ENCODE data around the gene HMGCL. TPM values are rescaled to one million over a fixed set of nuclear protein-coding genes. Genes with fewer than 3 reads are reported as not detected.
"Not testable (repeated sequence)": the region's sequence is repeated elsewhere in the genome, so short reads cannot be mapped to it uniquely, and the experiment has no call there.

The HMGCL gene
- polyA plus RNA-seq, 1 experiment, result 39.5 TPM

- ChIA-PET POLR2A (interaction anchor here (0.5 to 0.7 kb wide), 2 partner anchors 11 to 14 kb away, joined by 3 to 6 read pairs; no protein-coding TSS in a partner anchor), CTCF (no interaction called here)
These were observed 2.5 kb upstream of the HMGCL start for GRCh38 chr1:23827717-23828116.

GRCh38 chr1:23826590-23826989 lies 1.4 kb upstream of the HMGCL start:
- H3K27ac ChIP-seq (ENCODE audit: low read depth, low read length); H3K27me3 ChIP-seq (ENCODE audit: control insufficient read depth, insufficient read depth, low read length); DNase-seq (ENCODE audit: low read depth, low spot score); POLR2A ChIA-PET; H3K9me3 ChIP-seq (ENCODE audit: control insufficient read depth, insufficient read depth, low read length); H3K4me3 ChIP-seq (ENCODE audit: low read depth, low read length): not testable (repeated sequence)
- CTCF ChIA-PET, result interaction anchor here (0.7 kb wide), 1 partner anchor 108 kb away, joined by 3 read pairs; no protein-coding TSS in a partner anchor

More at GRCh38 chr1:23827717-23828116, 2.5 kb upstream of the HMGCL start:
- Histone ChIP-seq H3K27me3 (ENCODE audit: control insufficient read depth, insufficient read depth, low read length) (no peaks in the 10 kb centered on the region), H3K27ac (ENCODE audit: low read depth, low read length) (no peak overlapping the region), H3K9me3 (ENCODE audit: control insufficient read depth, insufficient read depth, low read length) (no peaks in the 10 kb centered on the region), H3K4me3 (ENCODE audit: low read depth, low read length) (no peak overlapping the region)
- TF ChIP-seq CTCF (IDR thresholded peaks at IDR 0.05; ENCODE audit: low read depth, low read length), result no peak
- DNase-seq (ENCODE audit: low read depth, low spot score), result no peak

GRCh38 chr1:23825762-23826522 lies 713 bp upstream of the HMGCL start:
- H3K9me3 ChIP-seq (ENCODE audit: control insufficient read depth, insufficient read depth, low read length), result no peaks in the 10 kb centered on the region
- no peak overlapping the region for H3K27ac ChIP-seq (ENCODE audit: low read depth, low read length)
- CTCF ChIA-PET, result interaction anchor here (0.7 kb wide), 1 partner anchor 38 kb away, joined by 5 read pairs; no protein-coding TSS in a partner anchor
- H3K4me3 ChIP-seq (ENCODE audit: low read depth, low read length), result no peak overlapping the region
- no peak for DNase-seq (ENCODE audit: low read depth, low spot score)
- POLR2A ChIA-PET, result interaction anchor here (0.5 to 1.5 kb wide), 17 partner anchors 12 to 661 kb away, joined by 3 to 6 read pairs (median 3); partner anchors contain the start of genes GALE and PNRC2
- no peaks in the 10 kb centered on the region for H3K27me3 ChIP-seq (ENCODE audit: control insufficient read depth, insufficient read depth, low read length)
- TF ChIP-seq CTCF (IDR thresholded peaks at IDR 0.05; ENCODE audit: low read depth, low read length), result no peak

GRCh38 chr1:23824711-23825075 lies 536 bp downstream of the HMGCL start:
- no peaks in the 10 kb centered on the region for H3K27me3 ChIP-seq (ENCODE audit: control insufficient read depth, insufficient read depth, low read length)
- peak overlapping the region; percentile 87 for H3K27ac ChIP-seq (ENCODE audit: low read depth, low read length)
- H3K4me3 ChIP-seq (ENCODE audit: low read depth, low read length), result peak overlapping the region; percentile 95
- DNase-seq (ENCODE audit: low read depth, low spot score), result no peak
- no peaks in the 10 kb centered on the region for H3K9me3 ChIP-seq (ENCODE audit: control insufficient read depth, insufficient read depth, low read length)
- ChIA-PET CTCF (interaction anchor here (0.6 to 1.9 kb wide), 6 partner anchors 13 to 193 kb away, joined by 3 to 6 read pairs (median 4); no protein-coding TSS in a partner anchor), POLR2A (interaction anchor here (0.6 to 1.5 kb wide), 10 partner anchors 18 to 693 kb away, joined by 3 to 6 read pairs (median 3); partner anchors contain the start of genes GALE and PNRC2)
- TF ChIP-seq CTCF (IDR thresholded peaks at IDR 0.05; ENCODE audit: low read depth, low read length), result no peak

GRCh38 chr1:23823767-23824166 lies 1.5 kb downstream of the HMGCL start:
- H3K4me3 ChIP-seq (ENCODE audit: low read depth, low read length), result 0 out of 2 replicates have a peak overlapping the region, but pooled peaks have one; percentile 95
- H3K27ac ChIP-seq (ENCODE audit: low read depth, low read length), result no peak overlapping the region
- CTCF ChIA-PET, result interaction anchor here (0.7 to 1.9 kb wide), 4 partner anchors 11 to 93 kb away, joined by 3 to 6 read pairs (median 4); no protein-coding TSS in a partner anchor
- DNase-seq (ENCODE audit: low read depth, low spot score), result no peak
- H3K27me3 ChIP-seq (ENCODE audit: control insufficient read depth, insufficient read depth, low read length), result no peaks in the 10 kb centered on the region
- no peak for TF ChIP-seq CTCF (IDR thresholded peaks at IDR 0.05; ENCODE audit: low read depth, low read length)
- no peaks in the 10 kb centered on the region for H3K9me3 ChIP-seq (ENCODE audit: control insufficient read depth, insufficient read depth, low read length)
- POLR2A ChIA-PET, result no interaction called here
